ENCODE data around the gene SLC2A10.

Gene SLC2A10

GRCh38 chr20:46742669-46743045, 33.2 kb downstream of the SLC2A10 start:
- DNase-seq (ENCODE audit: extremely low read depth, low read depth), result no peak

DNA sequence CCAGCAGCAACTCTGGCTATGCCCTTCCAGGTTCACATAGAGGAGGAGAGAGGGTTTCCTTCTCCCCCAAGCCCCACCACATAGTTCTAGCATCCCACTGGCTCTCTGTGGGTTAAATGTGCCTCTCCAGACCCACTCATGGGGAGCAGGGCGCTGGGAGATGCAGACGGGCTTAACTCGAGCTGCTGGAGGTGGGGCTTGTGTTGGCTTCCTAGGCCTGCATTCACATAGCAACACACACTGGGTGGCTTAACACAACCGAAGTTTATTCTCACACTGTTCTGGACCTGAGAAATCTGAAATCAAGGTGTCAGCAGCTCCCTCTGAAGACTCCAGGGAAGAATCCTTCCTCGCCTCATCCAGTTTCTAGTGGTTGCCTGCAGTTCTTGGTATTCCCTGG, 33.6 kb downstream of the SLC2A10 start:
- TF ChIP-seq, protein P1, sequence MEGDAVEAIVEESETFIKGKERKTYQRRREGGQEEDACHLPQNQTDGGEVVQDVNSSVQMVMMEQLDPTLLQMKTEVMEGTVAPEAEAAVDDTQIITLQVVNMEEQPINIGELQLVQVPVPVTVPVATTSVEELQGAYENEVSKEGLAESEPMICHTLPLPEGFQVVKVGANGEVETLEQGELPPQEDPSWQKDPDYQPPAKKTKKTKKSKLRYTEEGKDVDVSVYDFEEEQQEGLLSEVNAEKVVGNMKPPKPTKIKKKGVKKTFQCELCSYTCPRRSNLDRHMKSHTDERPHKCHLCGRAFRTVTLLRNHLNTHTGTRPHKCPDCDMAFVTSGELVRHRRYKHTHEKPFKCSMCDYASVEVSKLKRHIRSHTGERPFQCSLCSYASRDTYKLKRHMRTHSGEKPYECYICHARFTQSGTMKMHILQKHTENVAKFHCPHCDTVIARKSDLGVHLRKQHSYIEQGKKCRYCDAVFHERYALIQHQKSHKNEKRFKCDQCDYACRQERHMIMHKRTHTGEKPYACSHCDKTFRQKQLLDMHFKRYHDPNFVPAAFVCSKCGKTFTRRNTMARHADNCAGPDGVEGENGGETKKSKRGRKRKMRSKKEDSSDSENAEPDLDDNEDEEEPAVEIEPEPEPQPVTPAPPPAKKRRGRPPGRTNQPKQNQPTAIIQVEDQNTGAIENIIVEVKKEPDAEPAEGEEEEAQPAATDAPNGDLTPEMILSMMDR (IDR thresholded peaks at IDR 0.05; ENCODE audit: low read depth, low read length), result no peak
- DNase-seq (ENCODE audit: extremely low read depth, low read depth), result no peak

More at GRCh38 chr20:46742669-46743045, 33.2 kb downstream of the SLC2A10 start:
- TF ChIP-seq, protein P1 (IDR thresholded peaks at IDR 0.05; ENCODE audit: low read depth, low read length), result no peak

DNA sequence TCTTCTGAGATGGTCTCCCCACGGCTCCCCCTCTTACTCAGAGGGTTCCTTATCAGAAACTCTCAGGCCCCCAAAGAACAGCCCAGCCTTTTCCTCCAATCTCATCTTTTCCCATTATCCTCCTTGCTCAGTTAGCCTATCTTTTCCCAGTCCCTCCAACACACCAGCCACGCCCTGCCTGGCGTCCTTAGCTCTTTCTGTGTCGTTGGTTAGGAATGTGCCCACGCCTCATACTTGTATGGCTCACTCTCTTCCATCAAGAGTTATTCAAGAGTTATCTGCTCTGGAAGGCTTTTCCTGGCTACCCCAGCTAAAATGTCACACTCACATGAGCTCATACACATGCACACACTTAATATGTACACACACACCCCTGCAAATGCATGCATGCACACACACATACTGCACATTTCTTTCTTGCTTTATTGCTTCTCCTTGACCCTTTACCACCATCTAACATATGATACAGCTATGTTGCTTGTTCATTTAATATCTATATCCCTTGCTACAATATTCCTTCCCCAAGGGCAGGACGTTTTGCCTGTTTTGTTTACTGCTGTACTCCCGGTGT, 37.6 kb downstream of the SLC2A10 start:
- TF ChIP-seq, protein P1 (IDR thresholded peaks at IDR 0.05; ENCODE audit: low read depth, low read length), result no peak
- DNase-seq (ENCODE audit: extremely low read depth, low read depth), result no peak

DNA sequence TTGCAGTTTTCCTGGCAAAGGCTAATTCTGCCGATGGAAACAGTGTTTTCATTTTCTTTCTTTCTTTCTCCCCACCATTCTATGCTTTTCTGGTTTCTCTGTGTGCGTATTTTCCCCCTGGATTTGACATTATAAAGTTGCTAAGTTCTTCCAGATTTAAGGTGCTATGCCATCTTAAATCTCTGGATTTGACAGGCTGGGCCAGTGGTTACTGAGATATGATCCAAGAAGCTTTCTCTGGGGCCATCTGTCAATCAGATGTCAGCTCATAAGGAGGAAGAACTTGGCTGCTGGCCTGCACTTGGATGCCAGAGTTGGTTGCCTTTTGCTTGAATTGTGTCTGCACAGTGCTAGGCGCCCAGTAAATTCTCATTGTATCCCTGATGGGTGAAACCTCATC, 39.7 kb downstream of the SLC2A10 start:
- TF ChIP-seq, protein P1 (IDR thresholded peaks at IDR 0.05; ENCODE audit: low read depth, low read length), result no peak
- DNase-seq (ENCODE audit: extremely low read depth, low read depth), result no peak

DNA sequence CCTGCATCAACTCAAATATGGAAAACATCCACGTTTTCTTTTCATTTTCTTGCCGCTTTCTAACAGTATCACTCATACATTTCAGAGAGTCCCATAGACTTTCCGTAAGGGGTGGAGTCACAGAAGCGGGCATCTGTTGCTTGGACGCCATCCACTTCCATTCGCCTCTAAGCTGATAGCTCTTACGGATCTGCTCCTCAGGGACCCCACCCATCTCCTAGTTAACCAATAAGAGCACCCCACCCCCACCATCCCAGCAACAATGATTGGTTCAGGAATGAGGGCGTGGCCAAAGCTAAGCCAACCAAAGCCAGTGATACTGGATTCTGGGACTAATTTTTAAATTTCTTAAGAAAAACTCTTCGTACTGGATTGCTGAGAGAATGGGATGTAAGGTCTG, 42.4 kb downstream of the SLC2A10 start:
- TF ChIP-seq, protein P1 (IDR thresholded peaks at IDR 0.05; ENCODE audit: low read depth, low read length), result no peak
- no peak for DNase-seq (ENCODE audit: extremely low read depth, low read depth)

DNA sequence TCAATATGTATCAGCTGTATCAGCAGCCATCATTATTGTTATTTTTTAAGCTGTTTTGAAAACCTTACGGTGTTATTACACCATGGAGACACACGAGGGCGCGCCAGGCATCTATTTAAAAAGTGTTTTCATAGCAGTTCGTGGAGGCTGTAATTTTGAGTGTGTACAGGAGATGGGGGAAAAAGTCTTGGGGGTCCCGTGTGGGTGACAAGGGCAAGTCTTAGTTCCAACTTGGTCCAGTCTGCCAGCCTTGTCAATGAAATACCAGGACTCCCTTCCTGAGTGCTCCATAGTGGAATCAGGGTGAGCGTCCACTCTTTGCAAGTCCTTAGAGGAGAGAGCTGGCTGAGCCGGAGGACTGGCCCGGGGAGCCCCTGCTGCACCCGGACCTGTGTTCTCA, 43.3 kb downstream of the SLC2A10 start:
- DNase-seq (ENCODE audit: extremely low read depth, low read depth), result peak; percentile 31
- TF ChIP-seq, protein P1 (IDR thresholded peaks at IDR 0.05; ENCODE audit: low read depth, low read length), result peak; percentile 68

- TF ChIP-seq, protein P1 (IDR thresholded peaks at IDR 0.05; ENCODE audit: low read depth, low read length), result no peak
- DNase-seq (ENCODE audit: extremely low read depth, low read depth), result no peak
Observed at GRCh38 chr20:46755483-46756413, 46.3 kb downstream of the SLC2A10 start.
